Measurements from ENCODE around the gene P2RY10. TPM values are rescaled to one million over a fixed set of nuclear protein-coding genes. Genes with fewer than 3 reads are reported as not detected.

P2RY10 gene, protein sequence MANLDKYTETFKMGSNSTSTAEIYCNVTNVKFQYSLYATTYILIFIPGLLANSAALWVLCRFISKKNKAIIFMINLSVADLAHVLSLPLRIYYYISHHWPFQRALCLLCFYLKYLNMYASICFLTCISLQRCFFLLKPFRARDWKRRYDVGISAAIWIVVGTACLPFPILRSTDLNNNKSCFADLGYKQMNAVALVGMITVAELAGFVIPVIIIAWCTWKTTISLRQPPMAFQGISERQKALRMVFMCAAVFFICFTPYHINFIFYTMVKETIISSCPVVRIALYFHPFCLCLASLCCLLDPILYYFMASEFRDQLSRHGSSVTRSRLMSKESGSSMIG
- not detected in 2 replicates for polyA plus RNA-seq (2011; rRNA removed)
- not detected in 2 replicates for polyA minus RNA-seq (2011; rRNA and poly(A)+ RNA removed)

DNA sequence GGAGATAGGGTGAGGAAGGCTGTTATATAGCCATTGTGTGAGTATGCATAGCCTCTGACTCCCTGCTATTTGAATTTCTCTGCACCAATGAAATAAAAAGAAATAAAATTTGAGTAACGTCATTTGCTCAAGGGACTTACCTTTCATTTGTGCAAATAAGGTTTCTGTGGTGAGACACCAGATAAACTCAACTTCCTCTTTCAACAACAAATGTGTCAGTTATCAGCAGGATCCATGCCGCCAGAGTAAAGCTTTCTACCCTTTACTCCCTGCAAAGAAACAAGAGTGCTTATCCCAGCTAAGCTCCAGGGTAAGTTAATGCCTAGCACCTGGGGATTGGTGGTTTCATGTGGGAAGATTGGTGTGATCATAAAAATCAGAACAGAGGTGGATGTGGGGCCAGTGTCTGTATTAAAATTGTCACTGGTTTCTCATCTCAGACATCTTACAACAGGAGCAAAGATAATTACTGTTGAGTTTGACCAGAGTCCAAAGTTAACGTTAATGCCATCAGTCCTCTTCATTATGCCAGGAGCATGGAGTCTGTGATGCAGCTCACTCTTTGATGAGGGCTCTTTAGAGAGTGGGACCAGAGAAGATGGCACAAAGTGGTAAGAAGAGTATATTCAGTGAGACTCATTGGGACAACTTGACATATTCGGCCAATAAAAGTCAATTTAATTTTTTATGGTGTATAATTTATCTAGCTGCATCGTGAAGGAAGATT, at the start of gene P2RY10:
Gene P2RY10, plus strand, starts transcription at position 206 of the 727 bp plus-strand sequence. CDS start 15,130 bp downstream, outside the sequence.
- TF ChIP-seq, protein P1, sequence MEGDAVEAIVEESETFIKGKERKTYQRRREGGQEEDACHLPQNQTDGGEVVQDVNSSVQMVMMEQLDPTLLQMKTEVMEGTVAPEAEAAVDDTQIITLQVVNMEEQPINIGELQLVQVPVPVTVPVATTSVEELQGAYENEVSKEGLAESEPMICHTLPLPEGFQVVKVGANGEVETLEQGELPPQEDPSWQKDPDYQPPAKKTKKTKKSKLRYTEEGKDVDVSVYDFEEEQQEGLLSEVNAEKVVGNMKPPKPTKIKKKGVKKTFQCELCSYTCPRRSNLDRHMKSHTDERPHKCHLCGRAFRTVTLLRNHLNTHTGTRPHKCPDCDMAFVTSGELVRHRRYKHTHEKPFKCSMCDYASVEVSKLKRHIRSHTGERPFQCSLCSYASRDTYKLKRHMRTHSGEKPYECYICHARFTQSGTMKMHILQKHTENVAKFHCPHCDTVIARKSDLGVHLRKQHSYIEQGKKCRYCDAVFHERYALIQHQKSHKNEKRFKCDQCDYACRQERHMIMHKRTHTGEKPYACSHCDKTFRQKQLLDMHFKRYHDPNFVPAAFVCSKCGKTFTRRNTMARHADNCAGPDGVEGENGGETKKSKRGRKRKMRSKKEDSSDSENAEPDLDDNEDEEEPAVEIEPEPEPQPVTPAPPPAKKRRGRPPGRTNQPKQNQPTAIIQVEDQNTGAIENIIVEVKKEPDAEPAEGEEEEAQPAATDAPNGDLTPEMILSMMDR (IDR thresholded peaks at IDR 0.05; ENCODE audit: insufficient read depth, low read depth, low read length) = no peak
- H3K27me3 ChIP-seq (ENCODE audit: control insufficient read depth, insufficient read depth, low read length) = no peaks in the 10 kb centered on the region
- H3K36me3 ChIP-seq (ENCODE audit: control insufficient read depth, insufficient read depth, low read length) = no peaks in the 10 kb centered on the region
- ChIA-PET CTCF (no interaction called here), POLR2A (no interaction called here)
- DNase-seq (ENCODE audit: low read depth) = no peak
- no peak within 1 kb of the TSS for H3K4me3 ChIP-seq (ENCODE audit: low read depth, low read length)

DNA sequence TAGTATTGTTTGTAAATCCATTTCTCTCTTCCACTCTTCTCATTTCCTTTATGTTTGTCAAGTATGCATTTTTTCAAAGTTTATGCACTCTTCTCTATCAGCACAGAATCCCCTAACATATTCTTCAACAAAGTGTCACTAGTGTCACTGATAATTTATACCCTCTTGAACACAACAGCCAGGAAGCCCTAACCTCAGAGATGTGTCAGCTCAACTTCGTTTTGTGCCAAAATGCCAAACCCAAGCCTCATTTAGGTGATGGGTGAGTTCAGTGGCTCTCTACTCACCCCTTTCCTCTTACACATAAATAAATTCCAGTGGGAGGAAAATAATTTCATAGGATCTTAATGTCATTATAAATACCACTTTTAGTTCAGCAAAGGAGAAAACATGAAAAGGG, 22.4 kb upstream of the P2RY10 start:
- Histone ChIP-seq H3K27me3 (ENCODE audit: control insufficient read depth, insufficient read depth, low read length) (no peaks in the 10 kb centered on the region), H3K36me3 (ENCODE audit: control insufficient read depth, insufficient read depth, low read length) (no peaks in the 10 kb centered on the region), H3K4me3 (ENCODE audit: low read depth, low read length) (no peak overlapping the region)
- TF ChIP-seq, protein P1 (IDR thresholded peaks at IDR 0.05; ENCODE audit: insufficient read depth, low read depth, low read length) = no peak
- CTCF ChIA-PET = no interaction called here
- POLR2A ChIA-PET = no interaction called here
- no peak for DNase-seq (ENCODE audit: low read depth)

DNA sequence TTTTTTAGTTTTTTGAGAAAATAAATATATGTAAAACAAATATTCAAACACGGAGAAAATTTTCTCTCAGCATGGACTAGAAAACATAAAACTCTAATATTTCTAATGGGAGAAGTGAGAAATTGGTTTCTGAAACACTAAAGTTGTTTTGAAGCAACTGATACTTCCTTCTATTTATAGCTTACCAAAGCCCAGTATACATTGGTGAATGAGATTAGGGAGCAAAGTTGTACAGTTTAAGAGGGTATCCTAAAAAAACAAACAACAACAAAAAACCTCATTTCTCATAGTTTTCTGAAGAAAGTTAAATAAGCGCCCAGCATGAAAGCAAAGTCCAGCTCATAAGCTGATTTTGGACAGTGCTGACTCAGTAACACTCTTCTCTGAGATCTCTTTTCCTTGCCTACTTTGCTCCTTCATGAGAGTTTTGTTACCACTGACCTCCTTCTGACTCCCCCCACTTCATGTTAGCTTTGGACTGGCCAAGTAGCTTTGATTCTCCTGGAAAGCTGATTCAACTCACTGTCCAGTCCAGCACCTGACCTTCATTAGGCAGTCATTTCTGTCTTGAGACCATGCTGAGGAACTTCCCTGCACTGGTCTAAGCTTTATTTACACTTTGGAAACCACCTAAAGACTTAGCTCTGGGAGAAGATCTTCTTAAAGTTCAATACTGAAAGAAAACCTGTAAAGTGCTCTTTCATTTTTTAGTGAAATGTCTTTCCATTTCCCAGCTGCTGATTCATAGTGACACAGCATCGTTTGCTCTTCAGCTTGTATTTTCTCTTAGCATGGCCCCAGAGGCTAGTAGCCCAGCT, 21.8 kb upstream of the P2RY10 start:
- no peak for DNase-seq (ENCODE audit: low read depth)
- TF ChIP-seq, protein P1 (IDR thresholded peaks at IDR 0.05; ENCODE audit: insufficient read depth, low read depth, low read length) = no peak
- POLR2A ChIA-PET = no interaction called here
- Histone ChIP-seq H3K4me3 (ENCODE audit: low read depth, low read length) (no peak overlapping the region), H3K36me3 (ENCODE audit: control insufficient read depth, insufficient read depth, low read length) (no peaks in the 10 kb centered on the region), H3K27me3 (ENCODE audit: control insufficient read depth, insufficient read depth, low read length) (no peaks in the 10 kb centered on the region)
- CTCF ChIA-PET = no interaction called here

DNA sequence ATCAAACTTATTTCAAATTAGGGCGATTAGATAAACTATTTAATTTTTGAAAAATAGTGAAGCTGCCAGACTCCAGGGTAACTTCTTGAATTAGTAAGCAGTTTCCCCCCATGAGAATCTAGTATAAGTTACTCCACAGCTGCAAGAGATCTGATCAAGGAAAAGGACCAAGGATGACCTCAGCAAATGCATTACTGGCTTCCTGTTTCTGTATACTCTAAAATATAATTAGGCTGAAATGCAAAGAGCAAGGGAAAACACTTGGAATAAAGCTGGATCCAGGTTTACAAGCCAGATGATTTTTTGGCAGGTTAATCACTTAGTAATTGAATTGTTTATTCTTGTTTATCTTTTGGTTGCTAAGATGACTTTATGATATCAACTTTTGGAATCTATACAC, 13.4 kb upstream of the P2RY10 start:
- no peak for DNase-seq (ENCODE audit: low read depth)
- Histone ChIP-seq H3K4me3 (ENCODE audit: low read depth, low read length) (no peak overlapping the region), H3K27me3 (ENCODE audit: control insufficient read depth, insufficient read depth, low read length) (no peaks in the 10 kb centered on the region), H3K36me3 (ENCODE audit: control insufficient read depth, insufficient read depth, low read length) (no peaks in the 10 kb centered on the region)
- ChIA-PET CTCF (no interaction called here), POLR2A (no interaction called here)
- TF ChIP-seq, protein P1 (IDR thresholded peaks at IDR 0.05; ENCODE audit: insufficient read depth, low read depth, low read length) = no peak

DNA sequence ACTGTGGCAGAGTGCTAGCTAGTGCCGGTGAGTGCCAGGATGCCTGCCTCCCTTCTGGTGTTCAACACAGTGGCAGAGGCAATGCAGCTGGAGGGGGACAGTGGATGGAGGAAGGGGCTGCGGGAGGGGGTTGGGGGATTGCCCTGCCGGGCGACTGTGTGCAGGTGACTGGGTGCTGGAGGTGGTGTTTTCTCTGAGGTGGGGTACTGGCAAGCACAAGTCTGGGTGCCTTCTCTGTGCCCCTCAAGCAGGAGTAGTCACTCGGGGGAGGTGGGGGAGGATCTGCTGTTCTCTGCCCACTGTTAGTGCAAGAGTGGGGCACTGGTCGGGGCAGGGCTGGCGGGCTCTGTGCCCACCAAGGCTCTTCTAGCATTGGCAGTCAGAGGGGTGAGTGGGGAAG, 10.3 kb upstream of the P2RY10 start:
- ChIA-PET POLR2A (no interaction called here), CTCF (no interaction called here)
- DNase-seq (ENCODE audit: low read depth) = no peak
- Histone ChIP-seq H3K27me3 (ENCODE audit: control insufficient read depth, insufficient read depth, low read length) (no peaks in the 10 kb centered on the region), H3K4me3 (ENCODE audit: low read depth, low read length) (no peak overlapping the region), H3K36me3 (ENCODE audit: control insufficient read depth, insufficient read depth, low read length) (no peaks in the 10 kb centered on the region)
- TF ChIP-seq, protein P1 (IDR thresholded peaks at IDR 0.05; ENCODE audit: insufficient read depth, low read depth, low read length) = no peak
